Amygdala (tissue), 56 donors: ENCODE data around the gene PALLD.
"Not testable (repeated sequence)": the region's sequence is repeated elsewhere in the genome, so short reads cannot be mapped to it uniquely, and the experiment has no call there.

Experiments used
- DNase-seq, 56 donors: peaks; one replicate each; lab custom pipeline; 2025; lab: John Stamatoyannopoulos, UW

PALLD gene

DNA sequence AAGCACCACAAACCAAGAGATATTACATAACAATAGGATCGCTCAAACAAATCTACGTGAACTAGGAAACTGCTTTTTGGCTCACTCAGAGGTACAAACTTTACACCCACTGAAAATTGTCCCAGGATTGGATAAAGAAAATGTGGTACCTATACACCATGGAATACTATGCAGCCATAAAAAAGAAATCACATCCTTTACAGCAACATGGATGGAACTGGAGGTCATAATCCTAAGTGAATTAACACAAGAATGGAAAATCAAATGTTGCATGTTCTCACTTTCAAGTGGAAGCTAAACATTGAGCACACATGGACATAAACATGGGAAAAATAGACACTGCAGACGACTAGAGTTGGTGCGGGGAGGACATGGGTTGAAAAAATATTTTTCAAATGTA, 305.4 kb downstream of the PALLD start:
- no peak for DNase-seq

DNA sequence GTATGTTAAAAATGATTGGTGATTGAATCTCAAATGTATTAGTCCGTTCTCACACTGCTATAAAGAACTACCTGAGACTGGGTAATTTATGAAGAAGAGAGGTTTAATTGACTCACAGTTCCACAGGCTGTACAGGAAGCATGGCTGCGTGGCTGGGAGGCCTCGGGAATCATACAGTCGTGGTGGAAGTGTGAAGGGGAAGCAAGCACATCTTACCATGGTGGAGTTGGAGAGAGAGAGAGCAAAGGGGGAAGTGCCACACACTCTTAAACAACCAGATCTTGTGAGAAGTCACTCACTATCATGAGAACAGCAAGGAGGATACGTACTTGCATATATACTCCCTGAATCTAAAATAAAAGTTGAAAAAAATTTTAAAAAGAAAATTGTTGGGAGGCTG, 306.2 kb downstream of the PALLD start:
- DNase-seq = not testable (repeated sequence)

DNA sequence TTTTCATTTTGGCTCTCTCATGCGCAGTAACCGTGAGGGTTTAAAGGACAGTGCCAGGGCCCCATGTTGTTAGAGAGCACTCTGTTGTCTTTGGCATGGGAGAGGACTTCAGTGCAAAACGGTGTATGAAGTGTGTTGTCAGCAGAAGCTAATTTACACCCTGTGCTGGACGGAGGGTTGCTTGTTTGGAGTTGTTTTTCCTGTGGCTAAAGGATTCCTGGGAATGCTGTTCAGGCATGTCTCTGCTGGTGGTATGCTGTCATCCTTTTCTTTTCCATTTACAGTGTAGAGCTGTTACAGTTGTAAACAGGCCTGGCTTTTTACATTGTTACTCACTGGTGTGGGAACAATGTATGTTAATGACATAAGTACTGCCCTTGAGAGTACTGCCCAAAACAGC, 306.9 kb downstream of the PALLD start:
- no peak for DNase-seq

DNA sequence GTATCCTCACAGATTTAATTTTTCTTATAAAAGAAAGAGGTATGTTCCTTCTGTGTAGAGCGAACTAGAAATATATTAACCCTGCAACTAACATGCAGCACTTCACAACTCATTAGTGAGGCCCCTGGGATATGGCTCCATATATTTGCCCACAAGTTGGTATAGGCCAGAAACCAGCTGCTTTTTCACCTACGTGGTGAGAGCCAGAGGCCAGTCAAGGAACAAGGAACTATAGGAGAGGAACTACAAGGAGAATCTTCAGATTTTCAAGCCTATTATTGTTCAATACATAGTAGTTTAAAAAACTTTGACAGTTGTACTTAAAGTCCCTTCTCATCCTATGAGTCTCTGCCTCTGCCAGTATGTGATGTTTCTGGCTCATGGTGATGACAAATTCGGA, 307.3 kb downstream of the PALLD start:
- DNase-seq = no peak

DNA sequence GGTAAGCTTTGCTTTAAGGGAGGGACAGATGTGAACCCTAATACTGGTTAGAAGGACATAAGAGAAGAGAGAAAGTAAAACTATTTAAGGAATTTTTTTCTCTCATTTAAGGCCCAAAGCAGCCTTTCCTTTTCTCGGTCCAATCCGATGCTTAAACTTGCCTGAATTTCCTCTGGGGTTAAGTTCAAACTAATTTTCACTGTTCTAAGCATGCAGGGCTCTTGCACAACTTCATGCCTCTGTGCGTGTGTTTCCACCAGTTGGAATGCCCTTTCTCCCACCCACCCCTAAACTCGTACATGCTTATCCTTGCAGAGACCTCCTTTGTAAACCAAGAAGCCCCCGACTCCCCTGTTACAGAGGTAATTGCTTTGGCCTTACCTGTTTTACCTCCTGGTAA, 308.5 kb downstream of the PALLD start:
- no peak for DNase-seq

DNA sequence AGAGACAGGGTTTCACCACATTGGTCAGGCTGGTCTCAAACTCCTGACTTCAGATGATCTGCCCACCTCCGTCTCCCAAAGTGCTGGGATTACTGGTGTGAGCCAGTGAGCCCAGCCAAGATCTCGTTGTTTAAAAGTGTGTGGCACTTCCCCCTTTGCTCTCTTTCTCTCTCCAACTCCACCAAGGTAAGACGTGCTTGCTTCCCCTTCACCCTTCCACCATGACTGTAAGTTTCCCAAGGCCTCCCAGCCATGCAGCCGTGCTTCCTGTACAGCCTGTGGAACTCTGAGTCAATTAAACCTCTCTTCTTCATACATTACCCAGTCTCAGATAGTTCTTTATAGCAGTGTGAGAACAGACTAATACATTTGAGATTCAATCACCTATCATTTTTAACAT, 309.4 kb downstream of the PALLD start:
- DNase-seq = not testable (repeated sequence)

DNA sequence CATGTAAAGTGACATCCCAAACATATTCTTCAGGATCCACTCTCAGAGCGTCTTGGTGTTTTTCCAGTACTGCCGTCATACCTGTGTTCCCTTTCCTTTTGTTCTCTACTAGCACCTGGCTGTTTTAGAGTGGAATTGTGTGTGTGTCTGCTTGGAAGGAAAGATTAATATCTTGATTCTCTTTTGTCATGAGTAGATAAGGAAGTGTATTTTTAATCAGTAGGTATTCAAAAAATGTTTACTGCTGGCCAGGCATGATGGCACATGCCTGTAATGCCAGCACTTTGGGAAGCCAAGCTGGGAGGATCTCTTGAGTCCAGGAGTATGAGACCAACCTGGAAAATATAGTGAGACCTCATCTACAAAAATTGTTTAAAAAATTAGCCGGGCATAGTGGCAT, 314.4 kb downstream of the PALLD start:
- no peak for DNase-seq

DNA sequence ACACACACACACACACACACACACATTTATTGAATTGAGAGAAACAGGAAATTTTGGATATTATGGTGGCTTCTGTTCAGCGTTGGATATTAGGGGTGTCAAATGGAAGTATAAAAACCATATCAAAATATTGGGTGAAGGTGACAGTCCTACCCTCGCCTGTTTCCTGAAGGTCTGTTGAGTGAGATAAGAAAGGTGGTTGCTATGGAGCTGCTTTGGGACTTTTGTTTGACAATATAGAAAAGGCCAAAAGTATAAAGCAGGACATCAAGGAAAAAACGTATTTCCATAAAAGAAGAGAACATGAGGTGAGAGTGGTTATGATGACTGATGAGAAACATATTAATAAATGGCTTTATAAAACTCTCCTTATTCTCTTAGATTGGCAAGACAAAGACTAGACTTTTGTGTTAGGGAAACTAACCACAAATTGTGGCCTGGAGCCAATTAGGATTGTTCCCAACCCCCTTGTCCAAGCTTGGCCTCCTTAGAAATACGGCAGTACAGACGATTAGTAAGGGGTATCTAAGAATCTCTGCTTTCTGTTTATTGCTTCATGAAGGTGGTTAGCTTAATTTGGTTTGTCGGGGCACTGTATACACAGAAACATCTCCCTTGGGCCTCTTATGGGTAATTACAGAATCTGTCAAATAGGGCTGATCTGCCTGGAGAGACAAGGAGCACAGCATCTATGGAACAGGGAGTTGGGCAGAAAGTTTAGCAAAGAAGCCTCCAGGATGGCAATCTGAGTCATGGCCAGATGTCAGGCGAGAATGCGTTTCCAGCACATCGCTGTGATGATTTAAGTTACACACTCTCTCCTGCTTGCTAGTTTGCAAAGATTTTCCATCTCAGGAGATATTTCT, 315.2 kb downstream of the PALLD start:
- DNase-seq = no peak

DNA sequence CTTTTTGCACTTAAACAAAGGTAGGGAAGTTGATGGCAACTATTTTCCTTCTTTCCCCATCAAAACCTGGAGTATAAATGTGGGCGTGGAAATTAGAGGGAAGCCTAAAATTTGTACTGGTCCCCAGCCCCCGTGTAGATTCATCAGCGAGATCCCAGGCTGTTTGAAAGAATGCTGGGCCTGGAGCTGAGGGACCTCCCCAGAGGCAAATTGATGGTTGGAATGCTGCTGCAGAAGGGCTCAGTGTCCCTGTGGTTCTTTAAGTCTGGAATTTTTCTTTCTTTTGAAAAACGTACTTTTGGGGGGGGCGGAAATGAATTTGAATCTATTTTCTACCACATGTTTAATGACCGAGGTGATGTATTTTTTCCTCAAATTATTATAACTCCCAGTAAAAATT, 316.0 kb downstream of the PALLD start:
- DNase-seq = no peak

DNA sequence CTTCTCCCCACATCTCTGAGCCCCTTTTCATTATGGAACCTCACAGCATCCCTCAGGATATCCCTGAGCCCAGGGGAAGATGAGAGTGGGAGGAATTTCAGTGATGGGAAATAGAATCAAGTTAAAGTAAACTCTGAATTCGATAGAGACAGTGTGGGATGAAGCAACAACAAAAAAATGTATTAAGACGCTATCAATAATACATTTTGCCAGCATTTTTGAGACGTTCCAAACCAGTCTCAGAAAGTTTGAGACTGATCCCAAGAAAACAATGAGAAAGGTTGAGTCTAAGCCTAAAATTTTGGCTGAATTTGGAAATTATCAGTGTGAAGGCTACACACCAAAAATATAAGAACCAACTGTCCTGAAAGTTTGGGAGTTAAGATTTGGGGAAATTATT, 317.0 kb downstream of the PALLD start:
- DNase-seq = no peak

DNA sequence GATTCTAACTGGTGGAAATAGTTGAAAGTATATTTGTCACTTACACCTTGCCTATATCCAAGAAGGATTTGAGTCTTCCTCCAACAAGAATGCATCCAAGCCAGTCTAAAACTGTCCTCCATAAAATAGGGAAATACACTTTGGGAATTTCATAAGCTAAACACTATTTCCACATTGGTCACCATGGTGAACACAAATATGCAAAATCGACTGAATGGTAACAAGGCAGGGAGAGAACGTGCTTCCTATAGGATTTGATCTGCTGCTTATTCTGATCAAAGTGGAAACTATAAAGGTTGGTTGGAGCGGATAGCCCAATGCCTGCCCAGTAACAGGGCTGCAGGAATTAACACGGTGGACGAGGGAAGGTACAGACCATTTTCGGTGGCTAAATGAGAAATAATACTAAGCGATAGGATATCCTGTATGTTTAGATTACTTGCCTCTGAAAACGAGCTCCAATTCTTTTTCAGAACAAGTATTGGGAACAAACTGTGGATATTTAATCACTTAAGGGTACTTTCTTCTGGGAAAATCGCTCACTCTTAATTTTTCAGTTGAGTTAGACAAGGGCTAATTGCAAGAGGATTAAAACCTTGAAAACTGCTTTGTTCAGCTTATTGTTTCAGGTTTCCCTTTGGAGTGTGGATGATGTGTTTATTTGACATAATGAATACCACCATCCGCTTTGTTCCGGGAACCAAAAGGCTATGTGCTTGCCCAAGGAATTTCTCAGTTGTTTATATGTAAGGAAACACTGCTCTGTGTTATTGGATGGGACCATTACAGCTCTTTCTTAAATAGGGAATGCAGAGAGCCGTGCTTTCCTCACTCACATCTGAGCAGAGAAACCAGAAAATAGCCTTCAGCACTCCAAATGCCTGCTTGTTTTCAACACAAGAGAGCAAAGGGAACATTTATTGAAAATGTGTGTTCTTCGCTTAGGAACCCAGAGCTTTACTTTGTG, 318.8 kb downstream of the PALLD start:
- DNase-seq = no peak

DNA sequence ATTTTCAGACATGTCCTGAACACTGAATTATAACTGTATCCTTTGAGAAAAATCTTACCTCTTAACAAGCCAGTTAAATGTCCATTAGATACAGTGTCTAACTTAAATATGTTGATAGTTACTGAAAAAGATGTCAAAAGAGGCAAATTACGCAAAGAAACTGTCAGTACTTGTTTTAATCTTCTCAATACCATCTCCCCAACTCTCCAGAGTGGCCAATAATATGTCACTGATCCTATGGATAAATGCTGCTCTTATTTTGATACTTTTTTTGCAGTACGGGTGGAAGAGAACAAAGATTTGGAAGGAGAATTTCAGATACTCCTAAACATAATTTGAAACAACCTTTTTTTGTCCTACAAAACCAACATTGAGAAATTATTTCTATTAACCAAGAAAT, 320.5 kb downstream of the PALLD start:
- no peak for DNase-seq

DNA sequence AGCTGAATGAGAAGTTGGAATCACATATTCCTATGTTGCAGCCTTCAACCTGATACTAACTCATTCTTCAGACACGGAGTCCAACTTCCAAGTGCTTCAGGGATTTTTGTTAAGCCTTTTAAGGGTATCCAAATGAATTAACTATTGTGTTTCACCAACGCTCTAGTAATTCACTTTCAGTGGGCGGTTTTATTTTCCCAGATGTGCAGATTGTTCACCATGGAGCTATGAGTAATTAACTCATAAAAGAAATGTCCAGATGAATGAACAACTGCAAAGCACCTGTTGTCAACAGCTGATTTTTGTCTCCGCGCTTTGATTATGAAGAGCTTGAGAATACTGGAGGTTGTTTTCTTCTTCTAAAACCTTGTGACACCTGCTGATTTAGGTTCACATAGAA, 325.6 kb downstream of the PALLD start:
- no peak for DNase-seq

DNA sequence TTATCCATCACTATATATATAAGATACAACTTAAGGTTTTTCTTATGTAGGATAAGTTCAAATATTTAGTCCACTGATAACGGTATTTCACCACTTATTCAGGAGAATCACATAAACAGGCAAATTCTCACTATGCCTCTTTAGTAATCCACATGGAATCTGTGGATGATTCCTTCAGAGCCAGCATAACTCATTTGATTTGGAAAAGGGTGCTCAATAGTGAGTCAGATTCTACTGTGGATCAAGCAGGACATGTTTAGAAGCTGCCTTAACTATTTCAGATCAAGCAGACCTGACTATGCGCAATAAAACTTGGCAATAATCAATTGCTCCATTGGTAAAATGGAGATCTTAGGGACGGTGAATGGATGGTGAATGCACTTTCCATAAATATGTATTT, 329.1 kb downstream of the PALLD start:
- no peak for DNase-seq

DNA sequence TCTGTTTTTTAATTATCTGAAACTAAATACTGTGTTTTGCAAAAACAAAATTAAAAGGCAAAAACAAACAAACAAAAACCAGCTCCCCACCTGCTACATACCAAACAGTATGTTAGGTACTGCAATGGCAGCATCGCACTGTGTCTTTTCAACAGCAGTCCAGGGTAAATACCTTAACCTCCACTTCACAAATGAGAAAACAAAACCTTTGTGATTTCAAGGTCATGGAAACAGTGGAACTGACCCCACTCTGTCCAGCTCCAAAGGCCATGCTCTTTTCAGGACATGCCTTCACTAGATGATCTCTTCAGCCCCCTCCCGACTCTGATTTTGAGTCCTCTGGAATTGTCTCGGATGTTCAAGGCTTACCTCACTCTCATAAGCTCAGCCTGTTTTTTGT, 329.8 kb downstream of the PALLD start:
- no peak for DNase-seq

DNA sequence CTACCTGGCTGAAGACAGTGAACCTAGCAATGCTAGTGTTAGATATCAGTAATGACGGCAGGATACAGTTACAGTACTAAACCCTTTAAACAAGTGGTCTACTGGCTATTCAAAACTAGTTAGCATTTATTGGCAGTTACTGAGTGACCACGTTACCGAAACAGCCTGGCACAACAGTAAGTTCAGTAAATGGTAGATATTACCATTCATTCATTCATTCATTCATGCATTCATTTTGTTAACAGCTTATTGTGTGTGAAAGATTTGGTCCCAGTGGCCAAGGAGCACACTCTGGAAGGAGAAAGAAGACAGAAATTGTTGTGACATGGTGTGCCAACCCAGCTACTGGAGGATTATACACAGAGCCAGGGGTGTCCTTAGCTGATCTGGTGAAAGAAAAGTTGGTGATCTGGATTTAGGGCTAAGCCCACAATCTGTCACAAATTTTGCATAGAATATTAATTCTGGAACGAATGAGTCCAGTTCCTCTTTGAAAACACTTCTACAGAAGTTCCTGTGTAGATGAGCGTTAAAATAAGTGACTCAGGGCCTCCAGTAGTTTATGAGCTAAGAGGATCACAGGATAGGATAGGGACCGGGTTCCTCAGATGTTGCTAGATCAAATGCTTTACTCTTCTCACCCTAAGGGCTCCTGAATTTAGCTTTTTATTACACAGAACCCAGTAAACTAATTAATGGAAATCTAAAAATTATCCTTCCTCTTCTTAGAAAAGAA, 334.1 kb downstream of the PALLD start:
- no peak for DNase-seq

DNA sequence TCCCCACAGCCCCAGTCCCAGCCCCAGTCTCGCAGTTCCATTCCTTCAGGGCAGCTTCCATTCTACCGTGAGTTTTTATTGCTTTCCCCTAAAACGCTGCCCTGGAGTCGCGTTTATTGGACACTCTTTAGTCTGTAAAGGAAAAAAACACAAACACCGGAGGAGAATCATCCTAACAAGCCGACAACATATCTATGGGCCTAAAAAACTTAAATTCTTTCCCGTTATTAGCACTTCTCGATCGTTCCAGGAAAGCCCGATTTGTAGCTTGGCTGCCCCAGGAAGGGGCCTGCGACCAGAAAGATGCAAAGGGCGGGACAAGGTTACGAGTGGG, 334.7 kb downstream of the PALLD start:
- no peak for DNase-seq

DNA sequence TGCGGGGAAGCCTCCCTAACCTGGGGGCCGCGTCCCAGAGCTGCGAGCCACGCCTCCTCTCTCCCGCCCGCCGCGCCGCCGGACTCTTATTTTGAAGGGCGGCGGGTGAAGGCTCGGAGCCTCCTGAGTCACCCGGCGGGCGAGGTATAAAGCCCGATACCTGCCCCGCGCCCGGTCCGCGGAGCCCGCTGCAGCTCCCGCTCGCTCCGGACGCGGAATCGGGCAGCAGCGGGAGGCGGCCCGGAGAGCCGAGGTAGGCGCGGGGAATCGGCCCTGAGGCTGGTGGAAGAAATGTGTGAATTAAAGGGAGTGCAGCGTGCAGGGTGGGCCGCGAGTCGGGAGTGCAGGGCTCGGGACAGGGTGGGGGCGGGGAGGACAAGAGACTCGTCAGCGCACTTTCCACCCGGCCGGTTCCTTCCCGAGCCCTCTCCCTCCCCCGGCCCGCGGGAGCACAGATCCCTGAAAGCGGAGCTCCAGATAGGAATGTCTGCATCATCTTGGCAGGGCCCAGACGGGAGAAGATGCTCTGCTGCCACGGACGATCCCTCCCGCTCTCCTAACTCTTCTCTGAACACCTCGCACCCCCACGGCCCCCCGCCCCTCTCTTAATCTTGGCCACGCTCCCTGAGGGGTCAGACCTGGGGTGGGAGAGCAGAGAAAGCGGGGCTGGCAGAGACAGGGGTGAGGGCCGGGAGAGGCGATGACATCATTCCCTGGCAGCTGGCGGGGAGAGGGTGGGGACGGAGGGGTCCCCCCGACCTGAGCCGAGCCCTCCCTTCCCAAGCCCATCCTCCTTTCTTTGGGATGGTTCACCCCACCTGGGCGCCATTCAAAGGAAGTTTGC, 335.3 kb downstream of the PALLD start:
- DNase-seq = peak in 47 of 56 donors; percentile 5 to 76 (median 40)

DNA sequence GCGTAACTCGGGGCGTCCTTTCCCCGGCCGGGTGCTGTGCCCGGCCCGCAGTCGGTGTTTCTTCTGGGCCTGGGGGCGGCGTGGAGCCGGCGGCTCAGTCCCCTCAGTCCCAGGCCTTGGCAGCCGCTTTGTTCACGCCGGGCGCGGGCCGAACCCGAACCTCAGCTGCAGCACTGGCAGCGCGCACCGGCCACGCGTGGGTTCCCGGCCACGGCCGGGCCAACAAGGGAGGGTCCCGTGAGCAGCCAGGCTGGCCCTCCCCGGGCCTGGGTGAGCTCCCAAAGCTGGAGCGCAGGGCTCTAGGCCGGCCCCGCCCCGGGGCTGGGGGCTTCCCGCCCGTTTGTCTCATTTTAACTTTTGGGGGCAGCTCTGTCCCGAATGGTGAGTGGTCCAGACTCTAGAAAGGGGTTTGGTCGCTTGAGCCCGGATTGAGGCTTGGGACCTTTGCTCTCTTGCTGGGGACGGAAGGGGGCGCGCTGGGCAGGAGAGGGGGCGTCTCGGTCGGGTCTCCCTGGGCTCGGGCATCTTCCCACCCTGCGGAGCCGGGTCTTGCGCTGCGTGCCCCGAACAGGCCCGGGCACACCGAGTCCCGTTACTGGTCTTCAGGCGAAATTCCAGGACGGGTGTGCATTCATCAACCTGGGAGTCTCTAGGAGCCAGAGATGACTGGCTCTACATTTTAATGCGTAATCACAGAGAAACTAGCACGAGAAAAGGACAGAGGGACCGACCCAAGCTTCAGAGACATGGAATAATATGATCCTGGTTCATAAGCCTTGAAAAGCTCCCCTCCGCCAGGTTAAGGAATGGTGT, 336.1 kb downstream of the PALLD start:
- peak in 32 of 56 donors; percentile 5 to 73 (median 36) for DNase-seq
